C4-2B (cell line): ENCODE data around the gene RAB40A.

Experiments
- ZFX ChIP-seq: fragments of 450-650 bp; IDR thresholded peaks from 2 replicates; pipeline ENCODE4 v1.6.1; 2017
- TF ChIP-seq, protein P1 (sequence below): fragments of 450-650 bp; conservative IDR thresholded peaks from 2 replicates; pipeline ENCODE4 v1.5.1; 2017; ENCODE audit warnings: mild to moderate bottlenecking

DNA sequence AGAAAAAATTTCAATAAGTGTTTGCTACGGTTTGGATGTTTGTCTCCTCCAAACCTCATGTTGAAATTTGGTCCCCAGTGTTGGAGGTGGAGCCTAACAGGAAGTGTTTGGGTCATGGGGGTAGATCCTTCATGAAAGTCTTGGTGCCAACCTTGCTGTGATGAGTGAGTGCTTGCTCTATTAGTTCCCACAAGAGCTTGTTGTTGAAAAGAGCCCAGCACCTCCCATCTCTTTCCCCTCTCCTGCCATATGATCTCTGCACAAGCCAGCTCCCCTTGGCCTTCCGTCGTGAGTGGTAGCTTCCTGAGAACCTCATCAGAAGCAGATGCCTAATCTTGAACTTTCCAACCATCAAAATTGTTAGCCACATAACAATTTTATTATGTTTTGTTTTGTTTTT, 10.3 kb upstream of the RAB40A start:
- TF ChIP-seq, protein P1, sequence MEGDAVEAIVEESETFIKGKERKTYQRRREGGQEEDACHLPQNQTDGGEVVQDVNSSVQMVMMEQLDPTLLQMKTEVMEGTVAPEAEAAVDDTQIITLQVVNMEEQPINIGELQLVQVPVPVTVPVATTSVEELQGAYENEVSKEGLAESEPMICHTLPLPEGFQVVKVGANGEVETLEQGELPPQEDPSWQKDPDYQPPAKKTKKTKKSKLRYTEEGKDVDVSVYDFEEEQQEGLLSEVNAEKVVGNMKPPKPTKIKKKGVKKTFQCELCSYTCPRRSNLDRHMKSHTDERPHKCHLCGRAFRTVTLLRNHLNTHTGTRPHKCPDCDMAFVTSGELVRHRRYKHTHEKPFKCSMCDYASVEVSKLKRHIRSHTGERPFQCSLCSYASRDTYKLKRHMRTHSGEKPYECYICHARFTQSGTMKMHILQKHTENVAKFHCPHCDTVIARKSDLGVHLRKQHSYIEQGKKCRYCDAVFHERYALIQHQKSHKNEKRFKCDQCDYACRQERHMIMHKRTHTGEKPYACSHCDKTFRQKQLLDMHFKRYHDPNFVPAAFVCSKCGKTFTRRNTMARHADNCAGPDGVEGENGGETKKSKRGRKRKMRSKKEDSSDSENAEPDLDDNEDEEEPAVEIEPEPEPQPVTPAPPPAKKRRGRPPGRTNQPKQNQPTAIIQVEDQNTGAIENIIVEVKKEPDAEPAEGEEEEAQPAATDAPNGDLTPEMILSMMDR: no peak
- TF ChIP-seq ZFX: no peak
